Ectodermal cell (in vitro differentiated cells): ENCODE results near the gene FKBP1A. TPM values are rescaled to one million over a fixed set of nuclear protein-coding genes. Genes with fewer than 3 reads are reported as not detected.

Experiments
- H3K27ac ChIP-seq: 2 replicates; pipeline ENCODE4 v1.7.0; 2013; ENCODE audit warnings: mild to moderate bottlenecking, low read depth, low read length; ENCODE audit not compliant: insufficient read depth, poor library complexity, severe bottlenecking
- H3K27me3 ChIP-seq: 2 replicates; pipeline ENCODE4 v1.7.0; 2013; ENCODE audit warnings: mild to moderate bottlenecking, low read length; ENCODE audit not compliant: insufficient read depth, control insufficient read depth, poor library complexity, severe bottlenecking
- H3K36me3 ChIP-seq: one replicate; pipeline ENCODE4 v1.7.0; 2013; ENCODE audit warnings: low read length; ENCODE audit not compliant: control insufficient read depth, insufficient read depth
- H3K4me1 ChIP-seq: one replicate; pipeline ENCODE4 v1.7.0; 2013; ENCODE audit warnings: low read length; ENCODE audit not compliant: control insufficient read depth, insufficient read depth
- H3K4me3 ChIP-seq: 2 replicates; pipeline ENCODE4 v1.7.0; 2013; ENCODE audit warnings: low read depth, low read length, control low read depth; ENCODE audit not compliant: insufficient read depth
- H3K9me3 ChIP-seq: 2 replicates; pipeline ENCODE4 v1.7.0; 2013; ENCODE audit warnings: mild to moderate bottlenecking, low read length, moderate library complexity; ENCODE audit not compliant: control insufficient read depth
- WGBS, 2 experiments: methylation state at CpG; one replicate each; pipeline ENCODE4 v1.1.7; 2013; ENCODE audit warnings: missing lambda C conversion rate in 2 of 2; 5-methylcytosine and 5-hydroxymethylcytosine counted together
- polyA plus RNA-seq, 4 experiments: library from polyadenylated mRNA; stranded (reverse); fragments of 50-300 nt; gene quantifications; one replicate each; pipeline ENCODE4 v1.2.3, GENCODE V29; 2013

The FKBP1A gene
- polyA plus RNA-seq (2013, experiment 1 of 4): 239 TPM
- polyA plus RNA-seq (2013, experiment 2 of 4): 230 TPM
- polyA plus RNA-seq (2013, experiment 3 of 4): 183 TPM
- polyA plus RNA-seq (2013, experiment 4 of 4): 182 TPM

GRCh38 chr20:1392693-1393506 lies at the start of gene FKBP1A:
FKBP1A (minus strand) TSS chr20:1393054; CDS start chr20:1392998, 56 bp downstream.
- WGBS, 2 experiments: 0 to 2% methylated on average over 78 to 79 of the region's 79 CpGs
- peak within 1 kb of the TSS; percentile 81 for H3K4me3 ChIP-seq
- H3K36me3 ChIP-seq: no peaks in the 10 kb centered on the region
- no peaks in the 10 kb centered on the region for H3K9me3 ChIP-seq
- peaks cover 33% of the 10 kb centered on the region for H3K27me3 ChIP-seq
- peaks cover 18% of the 10 kb centered on the region for H3K4me1 ChIP-seq
- H3K27ac ChIP-seq: no peak within 1 kb of the TSS

GRCh38 chr20:1442304-1442703 lies 49.5 kb upstream of the FKBP1A start:
- peaks cover 36% of the 10 kb centered on the region for H3K36me3 ChIP-seq
- WGBS, 2 experiments: 98 to 99% methylated on average over 2 of the region's 2 CpGs

GRCh38 chr20:1441133-1441532 lies 48.3 kb upstream of the FKBP1A start:
- H3K9me3 ChIP-seq: no peaks in the 10 kb centered on the region
- peaks cover 31% of the 10 kb centered on the region for H3K36me3 ChIP-seq
- H3K4me1 ChIP-seq: no peaks in the 10 kb centered on the region
- no peak overlapping the region for H3K27ac ChIP-seq
- no peaks in the 10 kb centered on the region for H3K27me3 ChIP-seq
- no peak overlapping the region for H3K4me3 ChIP-seq
- 93 to 95% methylated on average over 3 of the region's 3 CpGs for WGBS, 2 experiments

More at GRCh38 chr20:1442304-1442703, 49.5 kb upstream of the FKBP1A start:
- no peak overlapping the region for H3K4me3 ChIP-seq
- H3K27me3 ChIP-seq: no peaks in the 10 kb centered on the region
- no peak overlapping the region for H3K27ac ChIP-seq
- H3K9me3 ChIP-seq: no peaks in the 10 kb centered on the region
- no peaks in the 10 kb centered on the region for H3K4me1 ChIP-seq

GRCh38 chr20:1440024-1440423 lies 47.2 kb upstream of the FKBP1A start:
- no peaks in the 10 kb centered on the region for H3K4me1 ChIP-seq
- no peaks in the 10 kb centered on the region for H3K9me3 ChIP-seq
- 86 to 88% methylated on average over 6 of the region's 6 CpGs for WGBS, 2 experiments
- H3K36me3 ChIP-seq: peaks cover 21% of the 10 kb centered on the region
- no peak overlapping the region for H3K4me3 ChIP-seq
- no peak overlapping the region for H3K27ac ChIP-seq
- H3K27me3 ChIP-seq: no peaks in the 10 kb centered on the region

GRCh38 chr20:1438361-1438760 lies 45.5 kb upstream of the FKBP1A start:
- H3K27me3 ChIP-seq: no peaks in the 10 kb centered on the region
- H3K4me1 ChIP-seq: no peaks in the 10 kb centered on the region
- H3K36me3 ChIP-seq: peaks cover 5% of the 10 kb centered on the region
- 90 to 100% methylated on average over 1 of the region's 1 CpG for WGBS, 2 experiments
- no peak overlapping the region for H3K27ac ChIP-seq
- no peaks in the 10 kb centered on the region for H3K9me3 ChIP-seq
- H3K4me3 ChIP-seq: no peak overlapping the region

GRCh38 chr20:1437235-1437904 lies 44.5 kb upstream of the FKBP1A start:
- 25 to 35% methylated on average over 4 to 5 of the region's 5 CpGs for WGBS, 2 experiments
- H3K4me1 ChIP-seq: no peaks in the 10 kb centered on the region
- no peak overlapping the region for H3K27ac ChIP-seq
- H3K36me3 ChIP-seq: peaks cover 4% of the 10 kb centered on the region
- no peaks in the 10 kb centered on the region for H3K9me3 ChIP-seq
- no peak overlapping the region for H3K4me3 ChIP-seq
- no peaks in the 10 kb centered on the region for H3K27me3 ChIP-seq

GRCh38 chr20:1436263-1436662 lies 43.4 kb upstream of the FKBP1A start:
- Histone ChIP-seq H3K4me1 (no peaks in the 10 kb centered on the region), H3K27ac (no peak overlapping the region), H3K9me3 (no peaks in the 10 kb centered on the region), H3K4me3 (no peak overlapping the region), H3K36me3 (no peaks in the 10 kb centered on the region), H3K27me3 (no peaks in the 10 kb centered on the region)
- WGBS, 2 experiments: 92 to 93% methylated on average over 7 of the region's 8 CpGs

GRCh38 chr20:1435337-1435699 lies 42.5 kb upstream of the FKBP1A start:
- Histone ChIP-seq H3K36me3 (no peaks in the 10 kb centered on the region), H3K4me3 (no peak overlapping the region), H3K4me1 (no peaks in the 10 kb centered on the region), H3K9me3 (no peaks in the 10 kb centered on the region), H3K27ac (no peak overlapping the region), H3K27me3 (no peaks in the 10 kb centered on the region)

GRCh38 chr20:1434571-1435336 lies 41.9 kb upstream of the FKBP1A start:
- WGBS, 2 experiments: 91 to 97% methylated on average over 1 of the region's 2 CpGs
- no peaks in the 10 kb centered on the region for H3K4me1 ChIP-seq
- no peak overlapping the region for H3K27ac ChIP-seq
- H3K27me3 ChIP-seq: no peaks in the 10 kb centered on the region
- no peaks in the 10 kb centered on the region for H3K9me3 ChIP-seq
- H3K4me3 ChIP-seq: no peak overlapping the region
- no peaks in the 10 kb centered on the region for H3K36me3 ChIP-seq

- H3K4me3 ChIP-seq: no peak overlapping the region
- H3K9me3 ChIP-seq: no peaks in the 10 kb centered on the region
- no peak overlapping the region for H3K27ac ChIP-seq
- H3K4me1 ChIP-seq: peaks cover 12% of the 10 kb centered on the region
- WGBS, 2 experiments: 40 to 60% methylated on average over 1 of the region's 1 CpG
- no peaks in the 10 kb centered on the region for H3K27me3 ChIP-seq
- no peaks in the 10 kb centered on the region for H3K36me3 ChIP-seq
These were observed 38.3 kb upstream of the FKBP1A start for GRCh38 chr20:1431158-1431557.
